HG02798 (cell line): Measurements from ENCODE around the gene PIGZ.

Experiments used
- ATAC-seq: cut with Tn5 transposase; IDR thresholded peaks from one replicate; pipeline ENCODE4 v1.9.1; 2021; ENCODE audit warnings: mild to moderate bottlenecking; ENCODE audit not compliant: unreplicated experiment, poor library complexity

Gene PIGZ

DNA sequence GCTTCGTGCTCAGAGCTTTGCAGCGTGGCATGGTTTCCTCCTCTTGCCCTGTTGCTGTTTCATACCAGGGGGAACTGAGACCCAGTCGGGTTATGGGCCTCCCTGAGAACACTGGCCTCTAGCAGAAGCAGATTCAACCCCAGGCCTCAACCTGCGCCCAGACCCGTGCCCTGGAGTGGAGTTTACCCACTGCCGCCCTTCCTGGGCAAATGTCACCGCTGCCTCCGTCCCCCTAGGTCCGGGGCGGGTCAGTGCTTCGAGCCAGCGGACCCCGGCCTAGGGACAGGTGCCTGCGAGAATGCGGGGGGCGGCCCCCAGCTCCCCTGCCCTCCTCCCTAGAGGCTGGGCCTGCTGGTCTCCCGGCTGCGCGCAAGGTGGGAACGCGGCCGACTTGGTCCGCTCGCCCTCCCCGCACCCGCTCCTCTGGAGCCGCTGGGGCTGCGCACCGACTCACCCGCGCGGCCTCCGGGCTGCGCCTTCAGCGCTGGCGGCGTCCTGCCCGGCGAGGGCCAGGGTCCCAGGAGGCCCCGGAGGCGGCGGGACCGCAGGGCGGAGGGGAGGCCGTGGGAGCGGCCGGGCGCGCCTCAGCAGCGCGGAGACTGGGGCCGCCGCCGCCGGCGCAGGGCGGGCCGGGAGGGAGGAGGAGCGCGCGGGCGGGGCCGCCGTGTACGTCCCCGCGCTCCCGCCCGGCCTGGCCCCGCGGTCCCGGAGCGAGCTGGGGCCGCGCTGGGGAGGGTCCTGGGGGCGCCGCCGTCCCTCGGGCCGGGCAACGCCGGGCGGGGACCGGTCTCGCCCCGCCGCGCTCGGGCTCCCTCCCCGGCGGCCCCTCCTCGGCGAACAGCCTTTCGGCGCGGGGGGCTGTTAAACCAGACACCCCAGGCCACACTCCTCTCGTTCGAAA is at the start of gene PIGZ:
Gene PIGZ, minus strand, starts transcription at position 601 of the 901 bp plus-strand sequence. CDS start 16,802 bp downstream, outside the sequence.
- peak; percentile 75 for ATAC-seq

GRCh38 chr3:197017003-197017402 is 48.4 kb upstream of the PIGZ start:
- ATAC-seq, result no peak

- ATAC-seq, result no peak
Observed at GRCh38 chr3:197015790-197016736, 47.4 kb upstream of the PIGZ start.

DNA sequence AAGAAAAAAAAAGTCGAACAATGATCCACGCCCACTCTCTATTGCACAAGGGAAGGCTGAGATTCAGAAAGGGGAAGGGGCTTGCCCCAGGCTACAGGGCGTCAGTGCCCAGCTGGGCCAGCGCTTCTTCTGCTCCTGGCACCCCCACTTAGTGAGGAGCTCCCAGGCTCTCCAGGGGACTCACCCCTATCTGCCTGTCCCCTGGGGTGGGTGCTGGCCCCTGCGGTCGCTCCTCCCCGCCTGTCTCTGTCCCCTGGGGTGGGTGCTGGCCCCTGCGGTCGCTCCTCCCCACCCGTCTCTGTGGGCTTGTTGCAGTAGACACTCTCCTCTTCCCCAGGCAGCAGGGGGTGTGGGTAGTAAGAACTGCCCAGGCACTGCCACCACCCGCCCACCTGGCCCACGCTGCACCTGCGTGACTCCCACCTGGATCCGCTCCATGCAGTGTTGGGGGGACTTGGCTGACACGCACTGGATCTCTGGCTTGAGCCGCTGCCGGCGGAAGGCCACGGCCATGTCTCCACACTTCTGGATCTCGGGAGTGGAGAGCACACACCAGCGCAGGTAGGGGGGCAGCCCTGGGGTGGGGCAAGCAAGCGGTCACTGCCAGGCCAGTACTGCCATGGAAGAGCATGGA is 46.4 kb upstream of the PIGZ start:
- no peak for ATAC-seq

GRCh38 chr3:197014024-197014423 is 45.4 kb upstream of the PIGZ start:
- ATAC-seq, result no peak

- no peak for ATAC-seq
Observed at GRCh38 chr3:197012540-197012883, 43.9 kb upstream of the PIGZ start.

- no peak for ATAC-seq
Observed at GRCh38 chr3:197011780-197012539, 43.3 kb upstream of the PIGZ start.

- no peak for ATAC-seq
Observed at GRCh38 chr3:197010556-197011351, 42.1 kb upstream of the PIGZ start.

- ATAC-seq, result no peak
Observed at GRCh38 chr3:197009532-197010019, 40.9 kb upstream of the PIGZ start.

DNA sequence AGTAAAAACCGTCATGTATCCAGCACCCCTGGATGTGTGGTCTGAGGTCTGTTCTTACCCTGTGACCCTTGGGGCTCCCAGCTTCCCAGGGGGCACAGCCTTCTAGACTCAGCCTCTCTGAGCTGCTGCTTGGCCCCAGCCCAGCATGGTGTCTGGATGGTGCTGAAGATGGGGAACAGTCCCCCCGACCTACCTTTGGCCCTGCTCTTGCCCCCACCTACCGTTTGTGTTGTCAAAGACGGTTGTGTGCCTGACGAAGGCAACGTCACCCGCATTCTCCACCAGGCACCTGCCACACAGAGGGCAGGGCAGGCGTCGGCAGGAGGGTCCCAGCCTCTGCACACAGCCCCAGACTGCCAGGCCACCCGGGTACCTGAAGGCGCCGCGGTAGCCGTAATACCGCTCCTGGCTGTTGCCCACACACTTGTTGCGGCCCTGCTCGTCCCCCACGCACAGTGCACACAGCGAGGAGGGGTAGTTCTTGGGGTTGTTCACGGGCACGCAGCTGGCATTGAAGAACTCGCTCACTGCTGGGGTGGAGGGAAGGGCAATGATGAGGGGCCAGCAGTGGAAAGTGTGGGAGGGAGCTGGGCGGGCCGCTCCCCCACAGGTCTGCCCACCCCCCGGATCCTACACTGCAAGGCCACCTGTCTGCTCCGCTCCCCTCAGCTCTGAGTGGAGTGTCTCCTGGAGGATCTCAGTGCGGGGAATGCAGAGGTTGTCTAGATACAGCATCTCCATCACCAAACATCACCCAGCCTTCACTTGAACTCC is 40.0 kb upstream of the PIGZ start:
- no peak for ATAC-seq

GRCh38 chr3:197007953-197008352 is 39.3 kb upstream of the PIGZ start:
- ATAC-seq, result no peak

GRCh38 chr3:197007296-197007940 is 38.8 kb upstream of the PIGZ start:
- ATAC-seq, result no peak

- ATAC-seq, result no peak
Observed at GRCh38 chr3:197006860-197007259, 38.2 kb upstream of the PIGZ start.

DNA sequence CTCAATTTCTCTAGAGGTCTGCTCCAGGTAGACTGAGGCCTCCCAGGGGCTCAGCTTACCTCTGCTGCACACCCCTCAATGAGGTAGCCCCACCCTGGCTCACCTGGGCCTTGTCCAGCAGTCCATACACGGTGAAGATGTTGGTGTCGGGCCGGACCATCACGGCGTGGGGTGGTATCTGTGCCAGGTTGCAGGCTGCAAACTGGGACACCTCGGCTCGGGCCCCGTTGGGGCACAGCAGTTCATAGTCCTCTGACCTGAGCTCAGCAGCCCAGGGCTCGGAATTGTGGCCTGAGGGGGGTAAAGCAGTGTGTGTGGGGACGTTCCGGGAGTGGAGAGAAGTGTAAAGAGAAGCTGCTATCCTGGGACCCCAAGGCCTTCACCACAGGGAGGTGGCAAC is 37.8 kb upstream of the PIGZ start:
- ATAC-seq, result no peak

DNA sequence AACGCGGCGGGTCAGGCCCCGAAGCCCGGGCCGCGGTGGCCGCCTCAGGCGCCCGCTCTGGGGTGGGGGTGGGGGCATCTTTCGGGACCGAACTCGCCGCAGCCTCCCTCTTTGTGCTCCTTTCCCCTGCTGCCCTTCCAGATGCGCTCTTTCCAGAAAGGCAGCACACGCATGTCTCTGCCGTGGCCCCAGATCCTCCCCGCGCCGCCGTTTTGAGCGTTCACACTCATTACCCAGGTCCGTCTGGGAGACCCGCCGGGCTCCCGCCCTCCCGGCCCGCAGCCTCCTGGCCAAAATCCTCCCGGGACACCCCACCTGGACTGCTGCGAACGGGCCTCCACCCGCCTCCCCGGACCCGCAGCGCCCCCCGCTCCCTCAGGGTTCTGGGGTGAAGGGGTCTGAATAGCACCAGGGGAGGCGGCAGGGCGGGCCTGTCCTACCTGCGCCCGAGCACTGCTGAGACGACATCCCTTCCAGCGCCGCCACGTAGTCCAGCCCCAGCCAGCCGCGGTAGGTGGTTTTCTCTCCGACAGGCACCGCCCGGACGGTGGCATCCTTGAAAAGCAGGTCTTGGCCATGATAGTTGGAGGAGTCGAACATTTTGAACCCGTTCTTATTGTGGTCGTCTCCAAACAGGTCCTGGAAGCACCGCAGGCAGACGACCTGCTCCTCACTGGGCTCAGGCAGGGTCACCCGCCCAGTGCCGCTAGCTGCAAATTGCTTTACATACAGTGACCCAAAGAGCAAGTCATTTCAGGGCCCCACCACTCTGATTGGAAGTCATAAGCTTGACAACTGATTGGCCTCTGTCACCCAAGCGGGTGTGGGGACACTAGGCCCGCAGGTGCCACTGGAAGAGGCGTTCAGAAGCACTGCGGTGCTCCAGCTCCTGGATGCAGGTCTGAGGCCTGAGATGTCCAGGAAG is 35.1 kb upstream of the PIGZ start:
- ATAC-seq, result no peak

- ATAC-seq, result peak; percentile 78
Observed at GRCh38 chr3:197002701-197003454, 34.2 kb upstream of the PIGZ start.
